ENCODE data around the gene DLL3.

DLL3 gene

GRCh38 chr19:39506944-39507714 is 8.4 kb downstream of the DLL3 start (continued):
- TF ChIP-seq ZFP69B (tag by site-specific recombination; IDR thresholded peaks at IDR 0.05) (peak; percentile 52; the same call in 1 of the 2 replicates), KLF16 (tag by site-specific recombination; IDR thresholded peaks at IDR 0.05) (peak; percentile 72), ZNF404 (tag by site-specific recombination; IDR thresholded peaks at IDR 0.05) (no peak), ZBTB20 (tag by site-specific recombination; IDR thresholded peaks at IDR 0.05) (peak; percentile 93), ZNF24 (tag by site-specific recombination; IDR thresholded peaks at IDR 0.05) (no peak), ZNF335 (tag by site-specific recombination; conservative IDR thresholded peaks at IDR 0.05) (peak; percentile 90), ZBTB26 (tag by site-specific recombination; optimal IDR thresholded peaks at IDR 0.05) (peak; percentile 99), ZNF2 (tag by site-specific recombination; IDR thresholded peaks at IDR 0.05) (peak; percentile 79), REST (tag by site-specific recombination; IDR thresholded peaks at IDR 0.05) (0 out of 2 replicates have a peak, but pooled peaks have one; percentile 16), SP7 (tag by site-specific recombination; IDR thresholded peaks at IDR 0.05) (peak; percentile 65; the same call in 1 of the 2 replicates), FEZF1 (tag by site-specific recombination; IDR thresholded peaks at IDR 0.05) (peak; percentile 36), ZNF777 (tag by site-specific recombination; IDR thresholded peaks at IDR 0.05; ENCODE audit: borderline replicate concordance) (peak; percentile 100), PBX3 (CRISPR knock-in tag; IDR thresholded peaks at IDR 0.05) (peak; percentile 97), ZNF555 (tag by site-specific recombination; conservative IDR thresholded peaks at IDR 0.05) (no peak), ZNF792 (tag by site-specific recombination; IDR thresholded peaks at IDR 0.05) (no peak), PATZ1 (tag by site-specific recombination; IDR thresholded peaks at IDR 0.05) (peak; percentile 62; the same call in 1 of the 2 replicates), ZNF18 (tag by site-specific recombination; IDR thresholded peaks at IDR 0.05) (peak; percentile 71; the same call in 1 of the 2 replicates), KLF9 (tag by site-specific recombination; IDR thresholded peaks at IDR 0.05; ENCODE audit: low read depth) (peak; percentile 94), KLF7 (tag by site-specific recombination; IDR thresholded peaks at IDR 0.05; ENCODE audit: borderline replicate concordance) (peak; percentile 16; the same call in 1 of the 2 replicates), ZNF26 (tag by site-specific recombination; IDR thresholded peaks at IDR 0.05) (no peak), KLF17 (tag by site-specific recombination; IDR thresholded peaks at IDR 0.05) (peak; percentile 63), MZF1 (tag by site-specific recombination; IDR thresholded peaks at IDR 0.05; ENCODE audit: borderline replicate concordance) (peak; percentile 28; the same call in 1 of the 2 replicates), ZNF521 (tag by site-specific recombination; IDR thresholded peaks at IDR 0.05) (no peak), ZNF621 (tag by site-specific recombination; IDR thresholded peaks at IDR 0.05) (no peak), ZBTB21 (tag by site-specific recombination; IDR thresholded peaks at IDR 0.05) (peak; percentile 32; the same call in 1 of the 2 replicates), SP2 (tag by site-specific recombination; IDR thresholded peaks at IDR 0.05) (peak; percentile 33; the same call in 1 of the 2 replicates)
